Activated CD4-positive, alpha-beta T cell treated with anti-CD3 and anti-CD28 coated beads, Interleukin-2, amount 50 U/mL, for 4 hours (primary cell): ENCODE data around the gene HOXC4.
"Not testable (repeated sequence)": the region's sequence is repeated elsewhere in the genome, so short reads cannot be mapped to it uniquely, and the experiment has no call there.

ENCODE experiments used
- DNase-seq, 2 experiments: peaks; one replicate each; pipeline ENCODE4 v3.0.0-alpha.2; 2020

The HOXC4 gene

DNA sequence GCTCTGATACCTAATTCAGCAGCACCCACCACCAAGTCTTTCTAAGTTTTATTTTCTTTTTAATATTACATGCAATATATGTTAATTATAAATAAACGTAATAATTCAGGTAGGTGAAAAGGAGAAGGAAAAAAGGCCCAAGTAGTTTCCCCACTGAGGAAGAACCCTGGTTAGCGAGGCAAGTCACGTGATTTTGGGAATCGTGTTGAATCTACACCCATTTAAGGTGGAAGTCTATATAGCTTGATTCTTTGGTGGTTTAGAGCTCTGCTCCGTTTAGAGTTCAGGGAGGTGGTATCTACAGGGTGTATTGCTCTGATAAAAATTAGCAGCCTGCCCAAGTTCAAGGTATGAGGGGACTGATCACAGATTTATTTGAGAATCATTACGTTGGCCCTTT, 47.0 kb downstream of the HOXC4 start:
- not testable (repeated sequence) for DNase-seq

- DNase-seq = not testable (repeated sequence)
Observed at GRCh38 chr12:54102223-54102622, 48.6 kb downstream of the HOXC4 start.

DNA sequence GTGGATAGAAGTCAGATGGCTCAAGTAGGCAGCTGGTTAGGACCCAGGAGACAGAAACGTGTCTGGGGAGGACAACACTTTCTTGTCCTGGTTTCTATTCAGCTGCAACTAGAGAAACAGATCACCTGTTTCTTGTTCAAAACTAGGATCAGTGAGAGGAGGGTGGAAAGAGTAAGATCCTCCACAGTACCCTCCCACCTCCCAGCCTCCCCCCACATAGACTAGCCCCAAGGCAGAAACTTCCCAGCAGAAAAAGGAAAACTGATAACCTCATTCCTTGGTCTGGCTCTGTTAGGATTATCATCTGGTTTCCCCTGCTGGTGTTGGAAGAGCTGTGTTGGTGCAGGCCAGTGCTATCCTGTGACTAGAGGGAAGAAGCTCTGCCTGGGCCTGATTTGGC, 50.2 kb downstream of the HOXC4 start:
- not testable (repeated sequence) for DNase-seq
